CD4-positive, alpha-beta T cell treated with Interleukin-15 for 4 hours (primary cell): Measurements from ENCODE around the gene CYB5R2.

ENCODE experiments used
- DNase-seq: peaks from one replicate; pipeline ENCODE4 v3.0.0-alpha.2; 2020; ENCODE audit warnings: low spot score

The CYB5R2 gene

DNA sequence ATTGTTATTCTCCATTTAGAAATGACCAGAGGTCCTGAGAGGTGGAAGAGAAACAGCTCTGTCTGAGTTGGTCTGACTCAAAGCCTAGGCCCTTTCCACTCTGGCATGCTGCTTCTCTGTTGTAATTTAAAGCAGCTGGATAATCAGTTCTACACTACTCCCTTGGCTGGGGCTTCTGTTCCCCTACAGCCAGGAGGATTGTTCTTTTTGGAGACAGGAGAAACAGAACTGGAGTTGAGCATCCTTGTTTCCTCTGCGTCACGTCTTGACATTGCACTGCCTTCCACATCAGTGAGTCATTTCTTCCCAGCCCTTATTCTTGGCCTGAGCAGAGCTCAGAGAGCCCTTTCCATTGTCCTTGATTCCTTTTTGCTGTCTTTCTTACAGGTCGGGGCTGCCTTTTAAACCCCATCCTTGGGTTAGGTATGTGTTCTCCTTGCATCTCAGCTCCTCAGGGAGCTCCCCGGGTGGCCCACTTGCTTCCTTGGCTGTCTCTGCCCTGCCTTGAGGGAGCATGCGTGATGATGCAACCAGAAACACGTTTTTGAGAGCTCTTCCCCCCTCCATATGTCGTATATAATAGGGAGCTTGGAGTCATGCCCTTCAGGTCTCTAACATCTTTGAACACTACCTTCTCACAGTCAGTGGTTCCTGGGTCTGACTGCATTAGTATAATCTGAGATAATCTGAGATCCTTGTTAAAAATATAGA lies 35.7 kb downstream of the CYB5R2 start:
- DNase-seq: no peak

DNA sequence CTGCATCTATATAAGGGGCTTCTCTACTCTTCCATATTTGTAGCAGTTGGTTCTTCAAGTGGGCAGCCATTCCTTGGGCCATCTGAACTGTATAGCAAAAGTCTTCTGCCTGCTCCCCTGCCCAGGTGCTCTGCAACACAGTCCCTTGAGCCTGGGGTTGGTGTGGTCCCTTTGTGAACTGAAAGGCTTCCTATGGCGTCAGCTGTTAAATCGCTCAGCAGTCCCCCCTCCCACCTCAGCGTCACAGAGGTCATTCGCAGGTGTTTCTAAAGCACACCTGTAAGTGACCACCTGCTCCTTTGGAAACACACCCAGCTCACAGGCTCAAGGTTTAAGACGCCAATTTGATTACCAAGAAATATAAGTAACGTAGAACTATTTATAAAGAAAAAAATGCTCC lies 37.0 kb downstream of the CYB5R2 start:
- no peak for DNase-seq

DNA sequence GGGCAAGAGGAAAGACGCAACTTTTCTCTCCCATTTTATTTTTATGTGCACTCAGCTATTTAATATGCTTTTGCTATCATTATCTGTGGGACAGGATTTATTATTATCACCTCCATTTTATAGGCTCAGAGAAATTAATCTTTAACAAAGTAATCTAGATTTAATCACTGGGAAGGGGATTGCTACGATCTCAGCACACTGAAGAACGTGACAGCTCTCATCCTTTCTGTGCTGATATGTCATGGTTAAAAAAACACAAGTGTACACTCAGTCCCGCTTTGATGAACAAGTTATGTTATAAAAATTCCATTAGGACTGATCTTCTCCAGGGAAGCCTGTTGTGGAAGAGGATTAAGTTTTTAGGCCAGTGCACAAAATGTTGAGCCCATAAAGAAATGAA lies 37.6 kb downstream of the CYB5R2 start:
- no peak for DNase-seq

DNA sequence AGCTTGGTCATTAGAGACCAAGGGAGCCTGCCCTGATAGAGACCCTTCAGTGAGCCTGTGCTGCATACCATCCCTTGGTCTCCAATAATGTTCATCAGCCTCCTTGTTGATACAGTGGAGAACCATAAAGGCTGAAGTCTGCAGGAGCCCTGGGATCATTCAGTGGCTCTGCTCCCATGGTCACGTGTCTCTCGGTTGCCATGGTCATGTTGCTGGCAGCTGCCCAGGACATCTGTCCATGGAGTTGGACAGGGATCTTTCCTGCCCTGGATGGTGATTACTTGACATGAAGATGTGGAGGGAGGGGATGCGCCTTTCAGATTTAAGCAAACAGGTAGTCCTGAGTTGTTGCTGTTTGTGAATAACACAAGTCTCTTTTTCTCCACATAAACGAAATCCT lies 38.2 kb downstream of the CYB5R2 start:
- no peak for DNase-seq

DNA sequence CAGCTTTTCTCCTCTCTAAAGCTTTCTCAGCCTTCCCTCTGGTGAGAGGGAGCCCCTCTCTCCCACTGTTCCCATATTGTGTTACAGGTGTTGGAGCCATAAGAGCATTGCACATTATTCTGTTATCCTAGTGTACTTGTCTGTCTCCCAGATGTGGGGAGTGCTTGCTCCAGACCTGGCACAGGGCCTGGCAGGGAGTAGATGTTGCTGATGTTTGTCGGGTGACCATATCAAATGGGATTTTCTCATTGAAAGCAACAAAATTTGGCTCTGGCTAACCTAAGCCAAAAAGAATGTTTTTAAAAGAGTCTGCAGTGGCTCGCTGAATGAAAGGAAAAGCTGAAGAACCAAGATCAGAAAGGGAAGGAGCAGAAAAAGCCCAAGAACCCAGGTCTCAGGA lies 41.1 kb downstream of the CYB5R2 start:
- no peak for DNase-seq

DNA sequence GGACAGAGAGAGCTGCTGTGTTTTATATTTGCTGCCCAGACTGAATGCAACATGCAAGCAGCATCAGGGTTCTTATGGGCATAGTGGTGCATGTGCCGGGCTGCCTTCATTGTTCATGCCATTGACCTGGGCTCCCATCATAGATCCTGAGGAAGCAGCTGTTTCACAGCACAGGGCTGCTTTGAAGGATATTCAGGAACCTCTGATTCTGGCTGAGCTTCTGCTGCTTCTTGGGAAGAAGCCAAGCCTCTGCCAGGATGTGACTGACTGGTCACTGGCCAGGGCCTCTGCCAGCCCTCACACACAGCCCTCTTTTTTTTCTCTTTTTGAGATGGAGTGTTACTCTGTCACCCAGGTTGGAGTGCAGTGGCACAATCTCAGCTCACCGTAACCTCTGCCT lies 43.3 kb downstream of the CYB5R2 start:
- DNase-seq: no peak

DNA sequence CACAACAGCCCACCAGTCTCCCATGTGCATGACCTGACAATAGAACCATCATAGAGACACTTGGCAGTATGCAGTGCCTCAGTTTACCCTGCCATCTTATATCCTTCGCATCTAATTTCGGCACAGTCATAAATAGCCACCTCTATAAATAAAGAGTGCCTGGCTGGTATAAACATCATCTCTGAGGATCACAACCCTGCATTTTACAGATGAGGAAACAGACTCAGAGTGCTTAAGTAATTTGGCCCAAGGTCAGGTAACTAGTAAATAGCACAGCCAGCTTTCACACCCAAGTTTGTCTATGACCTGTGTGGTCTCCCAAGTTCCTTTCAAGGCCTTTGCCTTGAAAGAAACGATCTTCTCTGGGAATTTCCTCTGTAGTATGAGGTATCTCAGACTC lies 44.6 kb downstream of the CYB5R2 start:
- no peak for DNase-seq

DNA sequence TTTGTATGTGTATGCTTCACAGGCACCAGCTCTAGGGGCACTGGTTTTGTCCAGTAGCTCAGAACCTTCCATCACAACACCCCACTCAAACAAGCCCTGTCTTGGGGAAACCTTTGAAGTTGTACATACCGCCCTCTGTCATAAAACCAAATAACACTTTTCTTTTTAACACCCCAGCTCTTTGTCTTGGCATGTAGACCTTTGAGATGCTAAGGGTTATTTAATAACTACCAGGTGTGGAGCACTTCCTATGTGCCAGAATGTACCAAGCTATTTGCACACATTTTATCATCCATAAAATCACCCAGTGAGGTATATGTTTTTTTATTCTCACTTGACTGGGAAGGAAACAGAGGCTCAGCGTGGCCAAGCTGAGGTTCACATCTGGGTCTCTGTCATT lies 50.6 kb downstream of the CYB5R2 start:
- DNase-seq: no peak

DNA sequence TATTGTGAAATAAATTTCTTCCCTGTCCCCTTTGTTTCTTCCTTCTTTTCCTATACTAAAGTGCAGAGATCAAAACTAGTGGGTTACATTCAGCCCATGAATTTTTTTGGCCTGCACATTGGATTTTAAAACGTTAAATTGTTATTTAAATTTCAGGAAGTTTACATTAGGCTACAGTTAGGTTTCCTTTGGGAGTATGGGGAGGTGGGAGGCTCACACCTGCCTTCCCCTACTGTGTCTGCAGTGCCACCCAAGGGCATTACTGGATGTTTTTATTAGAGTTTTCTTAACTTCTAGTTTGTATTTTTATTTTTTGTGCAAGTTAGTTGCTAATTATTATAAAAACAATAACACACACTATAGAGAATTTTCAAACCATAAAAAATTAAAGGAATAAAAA lies 51.7 kb downstream of the CYB5R2 start:
- no peak for DNase-seq

DNA sequence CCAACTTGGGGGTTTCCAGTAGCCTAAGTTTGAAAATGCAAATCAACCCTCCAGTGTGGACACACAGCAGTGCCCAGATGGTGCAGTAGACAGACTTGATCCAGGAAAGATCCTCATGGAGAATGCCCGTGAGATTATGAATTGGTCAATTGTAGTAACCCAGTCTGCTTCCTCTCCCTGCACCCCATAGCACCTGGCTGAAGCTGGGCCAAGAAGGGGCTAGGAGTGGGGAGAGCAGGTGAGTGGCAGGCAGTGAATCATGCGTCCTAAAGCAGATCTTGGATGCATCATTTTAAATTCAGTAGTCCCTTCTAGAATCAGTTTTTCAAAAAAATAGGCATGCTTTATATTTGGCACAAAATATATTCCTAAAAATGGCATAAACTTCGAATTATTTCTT lies 52.2 kb downstream of the CYB5R2 start:
- DNase-seq: no peak

DNA sequence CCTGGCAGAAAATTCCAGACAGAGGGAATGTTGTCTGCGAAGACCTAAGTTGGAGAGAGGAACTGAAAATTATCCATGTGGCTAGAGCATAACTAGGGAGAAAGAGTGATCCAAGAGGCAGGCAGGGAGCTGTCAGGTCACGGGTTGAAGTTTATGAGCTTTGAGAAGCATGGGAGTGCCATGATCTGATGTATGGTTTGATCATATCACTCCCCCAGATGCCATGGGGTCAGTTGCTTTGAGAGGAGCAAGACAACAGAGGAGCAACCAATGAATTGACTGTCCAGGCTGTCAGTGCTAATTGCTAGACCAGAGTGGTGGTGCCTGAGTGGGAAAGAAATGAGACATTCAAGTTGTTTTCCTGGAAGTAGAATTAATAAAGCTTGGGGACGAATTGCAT lies 54.0 kb downstream of the CYB5R2 start:
- DNase-seq: no peak

DNA sequence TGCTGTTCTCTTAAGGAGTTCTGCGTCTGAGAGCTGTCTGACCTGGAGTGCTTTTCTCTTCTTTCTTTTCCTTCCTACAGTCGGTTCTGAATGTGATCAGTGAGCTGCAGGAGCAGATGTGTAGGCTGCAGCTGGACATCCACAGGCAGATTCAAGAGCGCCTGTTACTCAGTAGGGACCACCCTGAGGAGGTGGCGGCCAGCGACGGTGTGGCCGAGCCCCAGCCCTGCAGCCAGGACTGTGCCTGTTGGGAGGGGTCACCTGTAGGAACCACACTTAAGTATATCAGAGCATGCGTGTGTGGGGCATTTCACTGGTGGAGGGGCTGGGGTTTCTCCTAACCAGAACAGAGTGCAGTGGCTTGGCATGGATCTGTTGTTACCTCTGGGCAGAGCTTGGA lies 56.3 kb downstream of the CYB5R2 start:
- DNase-seq: no peak
